H9 (cell line): ENCODE data around the gene GAL3ST1. TPM values are rescaled to one million over a fixed set of nuclear protein-coding genes. Genes with fewer than 3 reads are reported as not detected.
"Not testable (repeated sequence)": the region's sequence is repeated elsewhere in the genome, so short reads cannot be mapped to it uniquely, and the experiment has no call there.

Experiments used
- DNase-seq: peaks from one replicate; pipeline ENCODE4 v3.0.0-alpha.2; 2017
- H2AFZ ChIP-seq: one replicate; pipeline ENCODE4 v1.6.1; 2013; ENCODE audit warnings: mild to moderate bottlenecking, low read length, control low read depth, moderate library complexity
- H2AK5ac ChIP-seq: 2 replicates; pipeline ENCODE4 v1.6.1; 2013; ENCODE audit warnings: low read length, control low read depth, mixed read lengths; ENCODE audit not compliant: insufficient read length
- H2BK120ac ChIP-seq: one replicate; pipeline ENCODE4 v1.6.1; 2013; ENCODE audit warnings: low read depth, mild to moderate bottlenecking, low read length, control low read depth, inconsistent platforms; ENCODE audit not compliant: poor library complexity, severe bottlenecking
- H2BK12ac ChIP-seq: 2 replicates; pipeline ENCODE4 v1.6.1; 2013; ENCODE audit warnings: low read length, control low read depth, mixed read lengths, low read depth; ENCODE audit not compliant: insufficient read length
- H2BK15ac ChIP-seq: 2 replicates; pipeline ENCODE4 v1.6.1; 2013; ENCODE audit warnings: low read depth, low read length, control low read depth
- H2BK20ac ChIP-seq: one replicate; pipeline ENCODE4 v1.6.1; 2013; ENCODE audit warnings: low read depth, mild to moderate bottlenecking, low read length, control low read depth, inconsistent platforms; ENCODE audit not compliant: poor library complexity, severe bottlenecking
- H2BK5ac ChIP-seq: 2 replicates; pipeline ENCODE4 v1.6.1; 2013; ENCODE audit warnings: low read length, control low read depth, mixed read lengths; ENCODE audit not compliant: insufficient read length
- H3K14ac ChIP-seq: 2 replicates; pipeline ENCODE4 v1.6.1; 2013; ENCODE audit warnings: low read length, control low read depth; ENCODE audit not compliant: insufficient read depth
- H3K18ac ChIP-seq: 2 replicates; pipeline ENCODE4 v1.6.1; 2013; ENCODE audit warnings: low read depth, mild to moderate bottlenecking, mixed read lengths, low read length, control low read depth; ENCODE audit not compliant: insufficient read length
- H3K23ac ChIP-seq: 2 replicates; pipeline ENCODE4 v1.6.1; 2013; ENCODE audit warnings: low read length, control low read depth, mixed read lengths, low read depth; ENCODE audit not compliant: insufficient read length
- H3K23me2 ChIP-seq: 2 replicates; pipeline ENCODE4 v1.6.1; 2013; ENCODE audit warnings: low read depth, mild to moderate bottlenecking, mixed read lengths, low read length, control low read depth; ENCODE audit not compliant: insufficient read length, poor library complexity, severe bottlenecking
- H3K27ac ChIP-seq: 2 replicates; pipeline ENCODE4 v1.5.1; 2013; ENCODE audit warnings: low read length, control low read depth, mixed read lengths, low read depth; ENCODE audit not compliant: insufficient read length
- H3K27me3 ChIP-seq: 2 replicates; pipeline ENCODE4 v1.6.1; 2013; ENCODE audit warnings: low read length, control low read depth, inconsistent platforms; ENCODE audit not compliant: insufficient read depth
- H3K4ac ChIP-seq: 2 replicates; pipeline ENCODE4 v1.6.1; 2013; ENCODE audit warnings: low read depth, mild to moderate bottlenecking, control low read depth, inconsistent platforms, low read length, moderate library complexity
- H3K4me1 ChIP-seq: 2 replicates; pipeline ENCODE4 v1.6.1; 2013; ENCODE audit warnings: low read length, control low read depth, inconsistent platforms; ENCODE audit not compliant: insufficient read depth
- H3K4me2 ChIP-seq: 2 replicates; pipeline ENCODE4 v1.6.1; 2013; ENCODE audit warnings: low read length, control low read depth, mixed read lengths; ENCODE audit not compliant: insufficient read length, insufficient read depth
- H3K56ac ChIP-seq: 2 replicates; pipeline ENCODE4 v1.6.1; 2013; ENCODE audit warnings: low read depth, mild to moderate bottlenecking, mixed read lengths, low read length, control low read depth; ENCODE audit not compliant: insufficient read length
- H3K79me1 ChIP-seq: 2 replicates; pipeline ENCODE4 v1.6.1; 2013; ENCODE audit warnings: low read depth, mild to moderate bottlenecking, moderate library complexity, low read length, control low read depth, inconsistent platforms; ENCODE audit not compliant: insufficient read depth, poor library complexity, severe bottlenecking
- H3K79me2 ChIP-seq: 2 replicates; pipeline ENCODE4 v1.6.1; 2013; ENCODE audit warnings: low read length, control low read depth, inconsistent platforms; ENCODE audit not compliant: insufficient read depth
- H3K9ac ChIP-seq: 2 replicates; pipeline ENCODE4 v1.6.1; 2013; ENCODE audit warnings: low read length, control low read depth, mixed read lengths; ENCODE audit not compliant: insufficient read length; ENCODE audit errors: extremely low read depth
- H3K9me3 ChIP-seq: one replicate; pipeline ENCODE4 v1.6.1; 2013; ENCODE audit warnings: low read depth, low read length, inconsistent platforms; ENCODE audit not compliant: control insufficient read depth
- H3T11ph ChIP-seq: one replicate; pipeline ENCODE4 v1.6.1; 2013; ENCODE audit warnings: mild to moderate bottlenecking, low read length, control low read depth, inconsistent platforms
- H4K20me1 ChIP-seq: one replicate; pipeline ENCODE4 v1.6.1; 2013; ENCODE audit not compliant: control insufficient read depth, insufficient read length, insufficient read depth
- H4K5ac ChIP-seq: 2 replicates; pipeline ENCODE4 v1.6.1; 2013; ENCODE audit warnings: low read depth, mild to moderate bottlenecking, mixed read lengths, low read length, control low read depth; ENCODE audit not compliant: insufficient read length
- H4K8ac ChIP-seq: replicated peaks from 2 replicates; pipeline ENCODE4 v1.6.1; 2013; ENCODE audit warnings: low read length, control low read depth, mixed read lengths, low read depth; ENCODE audit not compliant: insufficient read length
- H4K91ac ChIP-seq: 2 replicates; pipeline ENCODE4 v1.6.1; 2013; ENCODE audit warnings: low read depth, mild to moderate bottlenecking, moderate library complexity, mixed read lengths, low read length, control low read depth; ENCODE audit not compliant: insufficient read length
- H3K27ac Mint-ChIP-seq, 3 experiments: 2 replicates in 2 of 3; 3 replicates in 1 of 3; pipeline ENCODE4 v1.8.0; 2020 to 2021; ENCODE audit warnings: mixed read lengths in 3 of 3, mild to moderate bottlenecking in 1 of 3, moderate library complexity in 1 of 3
- H3K27me3 Mint-ChIP-seq: 2 replicates; pipeline ENCODE4 v1.8.0; 2021; ENCODE audit warnings: low read depth, mild to moderate bottlenecking, moderate library complexity, mixed read lengths
- H3K36me3 Mint-ChIP-seq, 3 experiments: 2 replicates in 2 of 3; 3 replicates in 1 of 3; pipeline ENCODE4 v1.8.0; 2020 to 2021; ENCODE audit warnings: low read depth in 3 of 3, mixed read lengths in 3 of 3; ENCODE audit not compliant: insufficient read depth in 1 of 3
- H3K4me1 Mint-ChIP-seq, 2 experiments: 2 replicates each; pipeline ENCODE4 v1.8.0; 2020; ENCODE audit warnings: mixed read lengths in 2 of 2
- H3K4me3 Mint-ChIP-seq, 2 experiments: 2 replicates in 1 of 2; 3 replicates in 1 of 2; pipeline ENCODE4 v1.8.0; 2020 to 2021; ENCODE audit warnings: mild to moderate bottlenecking in 2 of 2, mixed read lengths in 2 of 2, moderate library complexity in 1 of 2
- H3K9me3 Mint-ChIP-seq, 2 experiments: 2 replicates in 1 of 2; 3 replicates in 1 of 2; pipeline ENCODE4 v1.8.0; 2020; ENCODE audit warnings: mild to moderate bottlenecking in 2 of 2, mixed read lengths in 2 of 2, moderate library complexity in 1 of 2
- CTCF ChIP-seq: fragments of 200-600 bp; sonication (generic); conservative IDR thresholded peaks from 3 replicates; pipeline ENCODE4 v1.8.0; 2021; ENCODE audit warnings: antibody characterized with exemption, mild to moderate bottlenecking
- WGBS: extraction: QIAGEN DNeasy Blood & Tissue Kit; methylation state at CpG from one replicate; pipeline ENCODE4 v1.1.7; 2013; ENCODE audit warnings: missing lambda C conversion rate, low lambda C conversion rate, mixed read lengths; ENCODE audit not compliant: insufficient read length; ENCODE audit errors: extremely low coverage; 5-methylcytosine and 5-hydroxymethylcytosine counted together
- total RNA-seq: library from RNA; stranded (reverse); gene quantifications from 2 replicates; pipeline ENCODE4 v1.2.1, GENCODE V29; 2021

Gene GAL3ST1
- total RNA-seq, 1 experiment from 2014 or later, result 5.1 TPM

GRCh38 chr22:30552719-30553118 is 21.7 kb downstream of the GAL3ST1 start:
- H3K4me1 Mint-ChIP-seq, result peaks cover 8 to 24% of the 10 kb centered on the region in 2 experiments; a peak in 3 of 4 replicates
- Histone ChIP-seq H3K23me2 (no peaks in the 10 kb centered on the region), H4K20me1 (no peaks in the 10 kb centered on the region), H2AK5ac (no peak overlapping the region), H3K79me1 (no peaks in the 10 kb centered on the region), H3K18ac (no peak overlapping the region), H3K4me1 (no peaks in the 10 kb centered on the region), H3K23ac (no peak overlapping the region), H2AFZ (no peak overlapping the region), H4K8ac (no peak overlapping the region), H2BK5ac (no peak overlapping the region), H3K4me2 (no peak overlapping the region), H3K27ac (no peak overlapping the region), H2BK120ac (no peak overlapping the region), H3K56ac (no peak overlapping the region), H3K27me3 (no peaks in the 10 kb centered on the region), H3K79me2 (no peaks in the 10 kb centered on the region), H2BK15ac (no peak overlapping the region), H2BK20ac (no peak overlapping the region), H3T11ph (no peak overlapping the region), H3K9ac (no peak overlapping the region), H3K9me3 (no peaks in the 10 kb centered on the region), H3K14ac (no peak overlapping the region), H4K91ac (no peak overlapping the region), H3K4ac (no peak overlapping the region), H2BK12ac (no peak overlapping the region), H4K5ac (no peak overlapping the region)
- WGBS, result no CpG with 5 or more reads among the region's 1 CpG
- no peak for TF ChIP-seq CTCF
- DNase-seq, result no peak
- no peak overlapping the region for H3K27ac Mint-ChIP-seq
- H3K9me3 Mint-ChIP-seq, result no peaks in the 10 kb centered on the region; a peak in 1 of 5 replicates
- no peak overlapping the region for H3K4me3 Mint-ChIP-seq
- peaks cover 0 to 6% (median 0%) of the 10 kb centered on the region in 3 experiments; a peak in 3 of 7 replicates for H3K36me3 Mint-ChIP-seq
- H3K27me3 Mint-ChIP-seq, result peaks cover 1% of the 10 kb centered on the region

- H3K18ac ChIP-seq, H3K9ac ChIP-seq, H2AK5ac ChIP-seq, H3K27me3 Mint-ChIP-seq, H4K91ac ChIP-seq, H3K23me2 ChIP-seq, H3K27me3 ChIP-seq, DNase-seq, H2AFZ ChIP-seq, H3K4me1 ChIP-seq, H3K36me3 Mint-ChIP-seq, H4K8ac ChIP-seq, H3K9me3 Mint-ChIP-seq, H2BK20ac ChIP-seq, H3K79me1 ChIP-seq, H2BK120ac ChIP-seq, H2BK12ac ChIP-seq, H3K56ac ChIP-seq, H2BK15ac ChIP-seq, H4K5ac ChIP-seq, H3K27ac Mint-ChIP-seq, H3K4me3 Mint-ChIP-seq, H3K4me2 ChIP-seq, H3K9me3 ChIP-seq, H3K4ac ChIP-seq, H3K79me2 ChIP-seq, H3K23ac ChIP-seq, H3K27ac ChIP-seq, H4K20me1 ChIP-seq, H2BK5ac ChIP-seq, H3K14ac ChIP-seq, H3T11ph ChIP-seq: not testable (repeated sequence)
- WGBS, result no CpG with 5 or more reads among the region's 3 CpGs
- H3K4me1 Mint-ChIP-seq, result peaks cover 6 to 25% of the 10 kb centered on the region in 2 experiments; a peak in 3 of 4 replicates
Observed at GRCh38 chr22:30551813-30552212, 22.7 kb downstream of the GAL3ST1 start.
